ENCODE measurements around the gene POLR1D.

- TF ChIP-seq GATA3 (IDR thresholded peaks at IDR 0.05; ENCODE audit: low read depth, low read length) (no peak), GATA2 (IDR thresholded peaks at IDR 0.05; ENCODE audit: low read depth, low read length) (no peak)
These were observed 41.2 kb downstream of the POLR1D start for GRCh38 chr13:27662738-27663470.
